ENCODE measurements around the gene AEN.

AEN gene, protein sequence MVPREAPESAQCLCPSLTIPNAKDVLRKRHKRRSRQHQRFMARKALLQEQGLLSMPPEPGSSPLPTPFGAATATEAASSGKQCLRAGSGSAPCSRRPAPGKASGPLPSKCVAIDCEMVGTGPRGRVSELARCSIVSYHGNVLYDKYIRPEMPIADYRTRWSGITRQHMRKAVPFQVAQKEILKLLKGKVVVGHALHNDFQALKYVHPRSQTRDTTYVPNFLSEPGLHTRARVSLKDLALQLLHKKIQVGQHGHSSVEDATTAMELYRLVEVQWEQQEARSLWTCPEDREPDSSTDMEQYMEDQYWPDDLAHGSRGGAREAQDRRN

DNA sequence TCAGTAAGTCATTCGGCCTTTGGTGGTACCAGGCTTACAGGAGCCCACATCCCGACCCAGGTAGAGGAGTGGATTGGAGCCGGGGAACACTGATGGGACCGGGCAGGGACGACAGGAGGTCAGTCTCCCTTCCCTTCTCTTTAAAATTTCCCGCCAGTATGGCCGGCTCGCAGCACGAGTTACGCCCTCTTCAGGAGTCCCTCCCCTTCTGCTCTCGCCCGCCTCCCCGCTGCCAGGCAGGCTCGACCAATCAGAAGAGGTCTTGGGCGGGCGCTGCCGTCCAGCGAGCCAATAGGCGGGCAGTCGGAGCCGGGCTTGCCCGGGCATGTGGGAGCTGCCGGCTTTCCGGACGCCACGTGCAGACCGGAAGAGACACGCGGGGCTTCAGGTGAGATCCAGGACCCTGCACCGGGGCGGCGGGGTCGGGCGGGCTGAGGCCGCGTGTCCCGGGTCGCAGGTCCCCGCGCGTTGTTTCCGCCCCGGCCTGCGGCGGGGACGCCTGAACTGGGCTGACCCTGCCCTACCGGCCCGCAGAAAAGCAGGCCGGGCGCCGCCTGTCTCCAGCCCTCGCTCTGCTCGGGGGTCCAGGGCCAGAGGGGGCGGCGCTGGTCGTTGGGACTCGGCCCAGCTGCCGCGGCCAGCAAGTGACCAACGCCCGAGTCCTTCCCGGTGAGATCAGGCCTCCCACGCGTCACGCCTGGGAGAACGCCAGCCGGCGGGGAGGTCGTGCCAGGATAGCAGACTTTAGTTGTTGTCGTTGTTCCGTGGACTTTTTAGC lies at the start of gene AEN:
AEN (plus strand) TSS at position 346 of the 778 bp plus-strand sequence. CDS start 4,870 bp downstream, outside the sequence.
- TF ChIP-seq, protein P1, sequence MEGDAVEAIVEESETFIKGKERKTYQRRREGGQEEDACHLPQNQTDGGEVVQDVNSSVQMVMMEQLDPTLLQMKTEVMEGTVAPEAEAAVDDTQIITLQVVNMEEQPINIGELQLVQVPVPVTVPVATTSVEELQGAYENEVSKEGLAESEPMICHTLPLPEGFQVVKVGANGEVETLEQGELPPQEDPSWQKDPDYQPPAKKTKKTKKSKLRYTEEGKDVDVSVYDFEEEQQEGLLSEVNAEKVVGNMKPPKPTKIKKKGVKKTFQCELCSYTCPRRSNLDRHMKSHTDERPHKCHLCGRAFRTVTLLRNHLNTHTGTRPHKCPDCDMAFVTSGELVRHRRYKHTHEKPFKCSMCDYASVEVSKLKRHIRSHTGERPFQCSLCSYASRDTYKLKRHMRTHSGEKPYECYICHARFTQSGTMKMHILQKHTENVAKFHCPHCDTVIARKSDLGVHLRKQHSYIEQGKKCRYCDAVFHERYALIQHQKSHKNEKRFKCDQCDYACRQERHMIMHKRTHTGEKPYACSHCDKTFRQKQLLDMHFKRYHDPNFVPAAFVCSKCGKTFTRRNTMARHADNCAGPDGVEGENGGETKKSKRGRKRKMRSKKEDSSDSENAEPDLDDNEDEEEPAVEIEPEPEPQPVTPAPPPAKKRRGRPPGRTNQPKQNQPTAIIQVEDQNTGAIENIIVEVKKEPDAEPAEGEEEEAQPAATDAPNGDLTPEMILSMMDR (IDR thresholded peaks at IDR 0.05; ENCODE audit: control insufficient read depth, insufficient read depth, low read depth, low read length, missing control alignments) = no peak
- peak; percentile 85 for DNase-seq (ENCODE audit: low read depth)
- peak within 1 kb of the TSS; percentile 89 for H3K4me3 ChIP-seq (ENCODE audit: control insufficient read depth, low read depth, low read length)

DNA sequence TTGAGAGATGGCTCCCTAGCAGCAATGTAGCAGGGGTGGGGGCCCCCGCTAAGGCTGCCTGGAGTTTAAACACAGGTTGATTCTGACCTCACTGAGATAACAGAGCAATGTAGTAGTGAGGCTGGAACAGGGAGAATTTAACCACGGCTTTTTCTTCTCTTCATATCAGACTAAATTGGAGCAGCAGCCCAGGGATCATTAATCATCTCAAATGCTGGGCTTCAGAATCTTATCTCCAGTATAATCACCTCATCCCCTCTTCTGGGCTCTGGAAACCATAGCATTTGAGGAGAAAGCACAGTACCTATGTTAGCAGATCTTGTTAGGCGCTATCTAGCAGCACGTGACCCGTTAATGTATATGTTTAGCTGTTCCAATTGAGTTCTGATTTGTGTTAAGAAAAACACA lies 49.3 kb upstream of the AEN start:
- no peak for DNase-seq (ENCODE audit: low read depth)
- H3K4me3 ChIP-seq (ENCODE audit: control insufficient read depth, low read depth, low read length) = no peak overlapping the region
- TF ChIP-seq, protein P1 (IDR thresholded peaks at IDR 0.05; ENCODE audit: control insufficient read depth, insufficient read depth, low read depth, low read length, missing control alignments) = no peak

DNA sequence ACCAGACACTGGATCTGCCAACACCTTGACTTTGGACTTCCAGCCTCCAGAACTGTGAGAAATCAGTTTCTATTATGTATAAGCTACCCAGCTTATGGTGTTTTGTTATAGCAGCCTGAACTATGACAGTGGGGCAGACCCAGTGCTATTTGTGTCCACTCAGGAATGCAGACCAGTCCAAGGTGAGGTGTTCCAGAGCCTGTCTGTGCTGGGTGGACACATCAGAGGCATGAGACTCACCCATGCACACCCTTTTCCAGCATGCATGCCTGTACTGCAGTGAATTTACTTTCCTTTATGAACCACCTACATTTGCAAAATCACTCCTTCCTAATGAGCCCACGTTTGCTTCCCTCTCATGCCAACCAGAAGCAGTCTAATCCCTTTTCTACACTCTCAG lies 47.1 kb upstream of the AEN start:
- TF ChIP-seq, protein P1 (IDR thresholded peaks at IDR 0.05; ENCODE audit: control insufficient read depth, insufficient read depth, low read depth, low read length, missing control alignments) = no peak
- DNase-seq (ENCODE audit: low read depth) = no peak
- H3K4me3 ChIP-seq (ENCODE audit: control insufficient read depth, low read depth, low read length) = no peak overlapping the region

DNA sequence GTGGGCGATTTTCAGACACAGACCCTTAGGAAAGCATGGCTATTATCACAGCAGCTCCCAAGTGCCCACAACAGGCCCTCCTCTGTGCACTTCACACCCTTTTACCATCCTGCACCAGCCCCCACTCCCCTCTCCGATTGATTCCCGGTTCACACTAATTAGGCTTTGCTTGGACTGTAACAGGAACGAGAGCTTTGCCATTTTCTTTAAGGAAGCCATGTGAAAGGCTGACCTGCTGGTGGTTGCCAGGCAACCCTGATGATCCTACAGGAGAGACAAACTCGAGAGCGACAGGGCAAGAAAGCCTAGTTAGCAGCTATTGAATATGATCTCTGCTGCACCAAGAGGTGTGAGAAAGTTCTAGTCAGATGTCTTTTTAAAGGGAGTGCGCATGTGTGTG lies 46.5 kb upstream of the AEN start:
- TF ChIP-seq, protein P1 (IDR thresholded peaks at IDR 0.05; ENCODE audit: control insufficient read depth, insufficient read depth, low read depth, low read length, missing control alignments) = no peak

DNA sequence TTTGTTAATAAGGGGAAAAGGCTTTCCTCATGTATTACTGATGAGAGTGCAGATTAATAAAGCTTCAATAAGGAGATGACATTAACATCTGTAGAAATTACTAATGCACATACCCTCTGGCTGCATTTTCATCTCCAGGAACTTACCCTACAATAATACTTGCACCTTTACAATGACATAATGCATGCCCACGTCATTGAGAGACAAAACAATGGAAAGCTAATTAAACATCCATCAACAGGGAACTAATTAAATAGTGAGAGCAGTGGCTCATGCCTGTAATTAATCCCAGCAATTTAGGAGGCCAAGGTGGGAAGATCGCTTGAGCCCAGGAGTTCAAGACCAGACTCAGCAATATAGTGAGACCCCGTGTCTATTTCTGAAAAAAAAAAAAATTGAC lies 41.8 kb upstream of the AEN start:
- H3K4me3 ChIP-seq (ENCODE audit: control insufficient read depth, low read depth, low read length) = no peak overlapping the region
- TF ChIP-seq, protein P1 (IDR thresholded peaks at IDR 0.05; ENCODE audit: control insufficient read depth, insufficient read depth, low read depth, low read length, missing control alignments) = no peak
- DNase-seq (ENCODE audit: low read depth) = no peak

More for the DNA sequence above, 46.5 kb upstream of the AEN start:
- no peak for DNase-seq (ENCODE audit: low read depth)
- H3K4me3 ChIP-seq (ENCODE audit: control insufficient read depth, low read depth, low read length) = no peak overlapping the region

DNA sequence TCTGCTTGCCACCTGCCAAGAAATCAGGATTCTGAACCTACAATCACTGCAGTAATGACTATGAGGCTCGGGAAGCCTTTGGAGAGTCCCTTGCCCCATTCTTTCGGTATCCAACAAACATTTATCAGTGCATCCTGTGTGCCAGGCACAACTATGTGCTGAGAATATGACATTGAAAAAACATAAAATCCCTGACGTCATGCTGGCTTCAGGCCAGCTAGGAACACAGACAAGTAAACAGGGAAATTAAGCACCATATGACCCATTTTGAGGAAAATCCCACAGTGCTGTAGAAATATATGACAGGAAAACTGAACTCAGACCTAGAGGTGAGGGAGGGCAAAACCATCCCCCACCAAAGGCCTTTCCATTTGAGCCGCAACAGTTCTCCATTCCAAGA lies 40.6 kb upstream of the AEN start:
- TF ChIP-seq, protein P1 (IDR thresholded peaks at IDR 0.05; ENCODE audit: control insufficient read depth, insufficient read depth, low read depth, low read length, missing control alignments) = no peak
- no peak for DNase-seq (ENCODE audit: low read depth)
- H3K4me3 ChIP-seq (ENCODE audit: control insufficient read depth, low read depth, low read length) = no peak overlapping the region

Measured in AG09309 (cell line).